ENCODE data around the gene ALDH5A1.

ALDH5A1 gene

GRCh38 chr6:24558516-24558915 lies 63.7 kb downstream of the ALDH5A1 start:
- H3K27me3 ChIP-seq (ENCODE audit: insufficient read depth, poor library complexity, severe bottlenecking) = no peaks in the 10 kb centered on the region
- H3K4me3 ChIP-seq (ENCODE audit: severe bottlenecking) = no peak overlapping the region
- no peaks in the 10 kb centered on the region for H3K9me3 ChIP-seq (ENCODE audit: severe bottlenecking)
- DNase-seq (ENCODE audit: low spot score) = no peak
- no peaks in the 10 kb centered on the region for H3K36me3 ChIP-seq (ENCODE audit: low read depth)
- no peak for ATAC-seq (ENCODE audit: low read depth)
- H3K4me1 ChIP-seq (ENCODE audit: insufficient read depth, poor library complexity, severe bottlenecking) = no peaks in the 10 kb centered on the region
- TF ChIP-seq CTCF (IDR thresholded peaks at IDR 0.05; ENCODE audit: poor library complexity, severe bottlenecking) = no peak
- no peak overlapping the region for H3K27ac ChIP-seq (ENCODE audit: poor library complexity, severe bottlenecking)

- DNase-seq (ENCODE audit: low spot score) (no peak), ATAC-seq (ENCODE audit: low read depth) (no peak)
- no peaks in the 10 kb centered on the region for H3K9me3 ChIP-seq (ENCODE audit: severe bottlenecking)
- H3K27ac ChIP-seq (ENCODE audit: poor library complexity, severe bottlenecking) = no peak overlapping the region
- H3K36me3 ChIP-seq (ENCODE audit: low read depth) = no peaks in the 10 kb centered on the region
- no peak for TF ChIP-seq CTCF (IDR thresholded peaks at IDR 0.05; ENCODE audit: poor library complexity, severe bottlenecking)
- H3K4me1 ChIP-seq (ENCODE audit: insufficient read depth, poor library complexity, severe bottlenecking) = no peaks in the 10 kb centered on the region
- H3K4me3 ChIP-seq (ENCODE audit: severe bottlenecking) = no peak overlapping the region
- H3K27me3 ChIP-seq (ENCODE audit: insufficient read depth, poor library complexity, severe bottlenecking) = no peaks in the 10 kb centered on the region
Measured at GRCh38 chr6:24564081-24564480, 69.3 kb downstream of the ALDH5A1 start.

GRCh38 chr6:24565196-24565595 lies 70.4 kb downstream of the ALDH5A1 start:
- DNase-seq (ENCODE audit: low spot score) (no peak), ATAC-seq (ENCODE audit: low read depth) (no peak)
- no peak for TF ChIP-seq CTCF (IDR thresholded peaks at IDR 0.05; ENCODE audit: poor library complexity, severe bottlenecking)
- no peaks in the 10 kb centered on the region for H3K27me3 ChIP-seq (ENCODE audit: insufficient read depth, poor library complexity, severe bottlenecking)
- H3K9me3 ChIP-seq (ENCODE audit: severe bottlenecking) = no peaks in the 10 kb centered on the region
- no peak overlapping the region for H3K27ac ChIP-seq (ENCODE audit: poor library complexity, severe bottlenecking)
- no peaks in the 10 kb centered on the region for H3K4me1 ChIP-seq (ENCODE audit: insufficient read depth, poor library complexity, severe bottlenecking)
- no peaks in the 10 kb centered on the region for H3K36me3 ChIP-seq (ENCODE audit: low read depth)
- no peak overlapping the region for H3K4me3 ChIP-seq (ENCODE audit: severe bottlenecking)

- H3K27ac ChIP-seq (ENCODE audit: poor library complexity, severe bottlenecking) = no peak overlapping the region
- no peaks in the 10 kb centered on the region for H3K36me3 ChIP-seq (ENCODE audit: low read depth)
- DNase-seq (ENCODE audit: low spot score) (no peak), ATAC-seq (ENCODE audit: low read depth) (peak; percentile 29; the same call in 2 of the 3 replicates)
- H3K9me3 ChIP-seq (ENCODE audit: severe bottlenecking) = no peaks in the 10 kb centered on the region
- no peaks in the 10 kb centered on the region for H3K27me3 ChIP-seq (ENCODE audit: insufficient read depth, poor library complexity, severe bottlenecking)
- no peak overlapping the region for H3K4me3 ChIP-seq (ENCODE audit: severe bottlenecking)
- TF ChIP-seq CTCF (IDR thresholded peaks at IDR 0.05; ENCODE audit: poor library complexity, severe bottlenecking) = no peak
- no peaks in the 10 kb centered on the region for H3K4me1 ChIP-seq (ENCODE audit: insufficient read depth, poor library complexity, severe bottlenecking)
Measured at GRCh38 chr6:24566020-24566767, 71.4 kb downstream of the ALDH5A1 start.

- Histone ChIP-seq H3K4me1 (ENCODE audit: insufficient read depth, poor library complexity, severe bottlenecking) (no peaks in the 10 kb centered on the region), H3K36me3 (ENCODE audit: low read depth) (no peaks in the 10 kb centered on the region), H3K4me3 (ENCODE audit: severe bottlenecking) (no peak overlapping the region), H3K27ac (ENCODE audit: poor library complexity, severe bottlenecking) (no peak overlapping the region), H3K9me3 (ENCODE audit: severe bottlenecking) (no peaks in the 10 kb centered on the region), H3K27me3 (ENCODE audit: insufficient read depth, poor library complexity, severe bottlenecking) (no peaks in the 10 kb centered on the region)
- ATAC-seq (ENCODE audit: low read depth) (no peak), DNase-seq (ENCODE audit: low spot score) (no peak)
- TF ChIP-seq CTCF (IDR thresholded peaks at IDR 0.05; ENCODE audit: poor library complexity, severe bottlenecking) = no peak
Measured at GRCh38 chr6:24568683-24569082, 73.9 kb downstream of the ALDH5A1 start.
